ENCODE results near the gene DOCK1.
"Not testable (repeated sequence)": the region's sequence is repeated elsewhere in the genome, so short reads cannot be mapped to it uniquely, and the experiment has no call there.

The DOCK1 gene

DNA sequence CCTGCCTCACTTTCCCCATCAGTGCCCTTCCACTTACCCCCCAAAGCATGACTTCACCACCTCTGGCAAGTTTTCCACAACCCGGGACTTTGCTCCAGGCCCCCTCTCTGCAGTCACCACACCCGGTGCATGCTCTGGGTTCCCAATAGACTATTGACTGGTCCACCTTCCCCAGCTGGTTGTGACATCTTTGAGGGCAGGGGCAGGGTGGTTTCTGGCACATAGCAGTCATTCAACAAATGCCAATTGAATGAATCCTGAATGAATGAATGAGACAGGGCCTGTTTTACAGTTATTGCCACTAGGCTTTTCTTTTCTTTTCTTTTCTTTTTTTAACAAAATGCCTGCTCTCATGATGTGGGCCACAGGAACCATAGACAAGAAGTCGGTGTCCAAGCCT is 28.8 kb upstream of the DOCK1 start:
- TF ChIP-seq, protein P1, sequence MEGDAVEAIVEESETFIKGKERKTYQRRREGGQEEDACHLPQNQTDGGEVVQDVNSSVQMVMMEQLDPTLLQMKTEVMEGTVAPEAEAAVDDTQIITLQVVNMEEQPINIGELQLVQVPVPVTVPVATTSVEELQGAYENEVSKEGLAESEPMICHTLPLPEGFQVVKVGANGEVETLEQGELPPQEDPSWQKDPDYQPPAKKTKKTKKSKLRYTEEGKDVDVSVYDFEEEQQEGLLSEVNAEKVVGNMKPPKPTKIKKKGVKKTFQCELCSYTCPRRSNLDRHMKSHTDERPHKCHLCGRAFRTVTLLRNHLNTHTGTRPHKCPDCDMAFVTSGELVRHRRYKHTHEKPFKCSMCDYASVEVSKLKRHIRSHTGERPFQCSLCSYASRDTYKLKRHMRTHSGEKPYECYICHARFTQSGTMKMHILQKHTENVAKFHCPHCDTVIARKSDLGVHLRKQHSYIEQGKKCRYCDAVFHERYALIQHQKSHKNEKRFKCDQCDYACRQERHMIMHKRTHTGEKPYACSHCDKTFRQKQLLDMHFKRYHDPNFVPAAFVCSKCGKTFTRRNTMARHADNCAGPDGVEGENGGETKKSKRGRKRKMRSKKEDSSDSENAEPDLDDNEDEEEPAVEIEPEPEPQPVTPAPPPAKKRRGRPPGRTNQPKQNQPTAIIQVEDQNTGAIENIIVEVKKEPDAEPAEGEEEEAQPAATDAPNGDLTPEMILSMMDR (IDR thresholded peaks at IDR 0.05), result no peak
- no peak for TF ChIP-seq ZFX (IDR thresholded peaks at IDR 0.05; ENCODE audit: borderline replicate concordance)
- no peak overlapping the region for H3K27ac ChIP-seq

DNA sequence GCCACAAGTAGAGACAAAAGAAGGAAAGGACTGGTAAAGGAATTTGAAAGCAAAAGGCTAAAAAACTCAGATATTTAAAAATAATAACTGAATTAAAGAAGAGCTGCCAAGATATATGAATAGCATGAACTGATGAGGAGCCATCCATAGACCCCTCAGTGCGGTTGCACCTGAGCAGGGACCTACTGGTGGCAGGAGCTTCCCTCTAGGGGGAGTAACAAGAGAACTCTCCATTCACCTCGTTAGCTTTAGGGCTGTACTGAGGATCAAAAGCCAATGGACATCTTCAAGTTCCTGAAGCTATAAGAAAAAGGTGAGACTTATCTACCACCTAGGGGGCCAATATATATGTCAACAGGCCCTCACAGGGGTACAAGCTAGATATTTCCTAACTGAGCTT is 27.8 kb upstream of the DOCK1 start:
- H3K27ac ChIP-seq, result no peak overlapping the region
- TF ChIP-seq, protein P1 (IDR thresholded peaks at IDR 0.05), result no peak
- no peak for TF ChIP-seq ZFX (IDR thresholded peaks at IDR 0.05; ENCODE audit: borderline replicate concordance)

DNA sequence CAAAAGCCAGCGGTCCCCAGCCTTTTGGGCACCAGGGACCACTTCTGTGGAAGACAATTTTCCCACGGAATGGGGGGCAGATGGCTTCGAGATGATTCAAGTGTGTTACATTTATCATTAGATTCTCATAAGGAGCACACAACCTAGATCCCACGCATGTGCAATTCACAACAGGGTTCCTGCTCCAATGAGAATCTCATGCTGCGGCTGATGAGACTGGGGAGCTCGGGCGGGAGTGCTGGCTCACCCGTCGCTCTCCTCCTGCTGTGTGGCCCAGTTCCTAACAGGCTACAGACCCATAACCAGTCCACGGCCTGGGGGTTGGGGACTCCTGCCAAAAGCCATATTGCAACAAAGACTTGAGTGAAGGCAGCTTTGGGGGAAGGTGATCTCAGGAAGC is 26.6 kb upstream of the DOCK1 start:
- TF ChIP-seq, protein P1 (IDR thresholded peaks at IDR 0.05), result no peak
- TF ChIP-seq ZFX (IDR thresholded peaks at IDR 0.05; ENCODE audit: borderline replicate concordance), result no peak

DNA sequence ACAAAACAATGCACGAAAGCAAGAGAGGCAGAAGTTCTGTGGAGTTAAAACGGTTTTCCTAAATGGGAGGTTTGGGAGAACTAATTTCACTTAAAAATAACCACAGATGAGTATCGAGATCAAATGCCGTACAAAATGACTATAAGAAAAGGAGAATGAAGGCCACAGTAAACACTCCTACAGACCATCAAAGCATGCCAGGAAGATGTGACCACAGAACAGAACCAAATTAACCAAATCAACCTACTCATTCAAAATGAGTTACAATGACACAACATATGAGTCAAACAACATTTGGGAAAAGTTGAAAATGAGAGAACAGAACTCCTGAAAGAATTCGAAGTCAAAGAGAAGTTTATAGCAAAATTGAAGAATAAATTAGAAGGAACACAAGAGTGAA is 24.3 kb upstream of the DOCK1 start:
- H3K27ac ChIP-seq, result no peak overlapping the region
- no peak for TF ChIP-seq ZFX (IDR thresholded peaks at IDR 0.05; ENCODE audit: borderline replicate concordance)
- TF ChIP-seq, protein P1 (IDR thresholded peaks at IDR 0.05), result no peak

More for the DNA sequence above, 26.6 kb upstream of the DOCK1 start:
- no peak overlapping the region for H3K27ac ChIP-seq

DNA sequence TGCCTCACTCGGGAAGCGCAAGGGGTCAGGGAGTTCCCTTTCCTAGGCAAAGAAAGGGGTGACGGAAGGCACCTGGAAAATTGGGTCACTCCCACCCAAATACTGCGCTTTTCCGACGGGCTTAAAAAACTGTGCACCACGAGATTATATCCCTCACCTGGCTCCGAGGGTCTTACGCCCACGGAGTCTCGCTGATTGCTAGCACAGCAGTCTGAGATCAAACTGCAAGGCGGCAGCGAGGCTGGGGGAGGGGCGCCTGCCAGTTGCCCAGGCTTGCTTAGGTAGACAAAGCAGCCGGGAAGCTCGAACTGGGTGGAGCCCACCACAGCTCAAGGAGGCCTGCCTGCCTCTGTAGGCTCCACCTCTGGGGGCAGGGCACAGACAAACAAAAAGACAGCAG is 23.2 kb upstream of the DOCK1 start:
- not testable (repeated sequence) for H3K27ac ChIP-seq

DNA sequence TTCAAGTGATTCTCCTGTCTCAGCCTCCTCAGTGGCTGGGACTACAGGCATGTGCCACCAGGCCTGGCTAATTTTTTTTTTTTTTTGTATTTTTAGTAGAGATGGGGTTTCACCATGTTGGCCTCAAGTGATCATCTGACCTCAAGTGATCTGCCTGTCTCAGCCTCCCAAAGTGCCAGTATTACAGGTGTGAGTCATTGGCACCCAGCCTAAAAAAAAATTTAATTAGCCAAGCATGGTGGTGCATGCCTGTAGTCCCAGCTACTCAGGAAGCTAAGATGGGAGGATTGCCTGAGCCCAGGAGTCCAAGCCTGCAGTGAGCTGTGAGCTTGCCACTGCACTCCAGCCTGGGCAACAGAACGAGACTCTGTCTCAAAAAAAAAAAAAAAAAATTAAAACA is 16.8 kb upstream of the DOCK1 start:
- H3K27ac ChIP-seq, result not testable (repeated sequence)

DNA sequence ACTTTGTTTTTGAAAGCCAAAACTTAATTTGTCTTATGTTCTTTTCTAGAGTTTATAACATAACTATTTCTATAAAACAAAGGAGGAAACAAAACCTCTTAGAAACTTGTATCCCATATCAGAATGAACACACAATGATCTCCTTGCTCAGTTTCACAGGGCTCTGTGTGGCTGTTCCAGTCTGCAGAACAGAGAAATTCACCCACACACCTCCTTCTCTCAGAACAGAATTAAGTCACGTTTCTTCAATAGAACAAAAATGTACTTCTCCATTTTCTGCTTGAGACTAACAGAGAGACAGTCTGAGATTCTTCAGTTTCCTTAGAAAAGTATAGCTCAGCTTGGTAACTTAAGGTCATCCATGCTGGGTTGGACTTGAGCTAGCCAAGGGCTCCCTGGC is 15.8 kb upstream of the DOCK1 start:
- no peak overlapping the region for H3K27ac ChIP-seq
- no peak for TF ChIP-seq ZFX (IDR thresholded peaks at IDR 0.05; ENCODE audit: borderline replicate concordance)
- TF ChIP-seq, protein P1 (IDR thresholded peaks at IDR 0.05), result no peak

DNA sequence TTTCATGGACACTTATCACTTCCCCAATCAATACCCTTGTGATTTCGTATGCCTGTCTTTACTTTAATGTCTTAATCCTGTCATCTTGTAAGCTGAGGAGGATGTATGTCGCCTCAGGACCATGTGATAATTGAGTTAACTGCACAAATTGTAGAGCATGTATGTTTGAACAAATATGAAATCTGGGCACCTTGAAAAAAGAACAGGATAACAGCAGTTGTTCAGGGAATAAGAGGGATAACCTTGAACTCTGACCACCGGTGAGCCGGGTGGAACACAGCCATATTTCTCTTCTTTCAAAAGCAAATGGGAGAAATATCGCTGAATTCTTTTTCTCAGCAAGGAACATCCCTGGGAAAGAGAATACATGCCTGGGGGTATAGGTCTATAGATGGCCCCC is 14.4 kb upstream of the DOCK1 start:
- not testable (repeated sequence) for H3K27ac ChIP-seq

DNA sequence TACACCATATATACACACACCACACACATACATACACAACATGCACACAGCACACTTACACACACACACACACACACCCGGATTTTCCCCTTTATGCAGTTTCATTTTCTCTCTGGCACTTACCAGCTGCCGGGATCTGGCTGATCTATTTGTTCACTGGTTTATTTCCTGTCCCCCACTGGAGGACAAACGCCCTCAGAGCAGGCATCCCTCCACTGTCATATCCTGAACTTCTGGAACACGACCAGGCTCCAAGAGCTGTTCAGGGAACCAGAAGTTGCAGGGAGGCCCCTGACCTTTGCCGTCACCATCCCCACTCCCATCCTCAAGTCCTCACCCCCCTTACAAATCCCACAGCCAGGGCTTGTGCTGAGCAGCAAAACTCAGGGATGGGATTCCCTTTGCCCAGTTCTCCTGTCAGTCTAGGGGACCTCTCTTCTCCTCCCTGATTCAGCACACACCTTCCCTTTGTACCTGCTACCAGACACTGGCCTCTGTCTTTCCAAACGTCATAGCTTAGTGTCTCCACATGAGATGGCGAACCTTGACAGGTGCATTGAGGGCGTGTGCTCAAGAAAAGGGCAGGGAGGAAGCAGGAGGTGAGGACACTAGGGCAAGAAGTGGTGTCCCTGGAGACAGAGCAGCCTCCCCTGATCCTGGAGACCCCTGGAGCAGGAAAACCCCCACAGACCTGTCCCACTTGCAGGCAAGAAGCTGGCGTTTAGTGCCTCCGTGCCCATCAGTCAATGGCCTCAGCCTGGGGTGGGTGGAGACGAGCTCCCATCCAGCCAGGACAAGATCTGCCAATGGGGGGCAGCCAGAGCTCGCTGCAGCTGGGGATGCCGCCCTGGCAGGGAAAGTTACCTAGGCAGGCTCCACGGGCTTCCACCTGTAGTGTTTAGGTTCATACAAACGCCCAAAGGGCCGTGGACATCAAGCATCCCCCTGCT is 12.7 kb upstream of the DOCK1 start:
- H3K27ac ChIP-seq, result no peak overlapping the region
- TF ChIP-seq, protein P1 (IDR thresholded peaks at IDR 0.05), result no peak
- TF ChIP-seq ZFX (IDR thresholded peaks at IDR 0.05; ENCODE audit: borderline replicate concordance), result no peak

Data from 22Rv1 (cell line).